Fibroblast of the aortic adventitia (primary cell): ENCODE results near the gene IL36A. TPM values are rescaled to one million over a fixed set of nuclear protein-coding genes. Genes with fewer than 3 reads are reported as not detected.

ENCODE experiments used
- DNase-seq: peaks from one replicate; pipeline ENCODE4 v3.0.0-alpha.2; 2010; ENCODE audit warnings: low read depth
- H3K4me3 ChIP-seq: 2 replicates; pipeline ENCODE4 v1.5.1; 2011; ENCODE audit warnings: low read depth, mild to moderate bottlenecking, control low read depth, low read length, moderate library complexity
- CTCF ChIP-seq: IDR thresholded peaks from 2 replicates; pipeline ENCODE4 v1.5.1; 2011; ENCODE audit warnings: mild to moderate bottlenecking, low read length, control low read depth, inconsistent platforms; ENCODE audit not compliant: insufficient read depth
- total RNA-seq: library from RNA; depleted of rRNA; stranded (reverse); fragments of >200 nt; gene quantifications from 2 replicates; pipeline ENCODE4 v1.2.3, GENCODE V29; 2012; ENCODE audit warnings: low replicate concordance

The IL36A gene
- total RNA-seq, 1 donor, result not detected

DNA sequence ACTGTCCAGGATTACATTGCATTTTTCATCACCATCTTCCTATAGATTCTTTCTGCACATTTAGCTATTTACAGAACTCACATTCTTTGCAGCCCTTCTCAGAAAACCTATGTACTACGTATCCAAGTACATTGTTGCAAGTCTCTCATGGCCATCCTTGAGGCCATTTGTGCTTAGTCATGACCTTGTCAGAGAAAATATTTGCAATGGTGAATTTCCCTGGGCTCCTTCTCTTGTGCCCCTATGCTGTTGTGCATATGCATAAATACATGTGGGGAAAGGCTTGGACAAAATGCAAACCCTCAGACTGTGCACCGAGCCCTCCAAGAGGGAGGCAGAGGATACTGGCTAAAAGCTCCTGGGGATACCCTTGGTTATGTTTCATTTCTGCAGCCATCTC lies 19.5 kb downstream of the IL36A start:
- no peak for DNase-seq
- no peak for TF ChIP-seq CTCF
- no peak overlapping the region for H3K4me3 ChIP-seq

DNA sequence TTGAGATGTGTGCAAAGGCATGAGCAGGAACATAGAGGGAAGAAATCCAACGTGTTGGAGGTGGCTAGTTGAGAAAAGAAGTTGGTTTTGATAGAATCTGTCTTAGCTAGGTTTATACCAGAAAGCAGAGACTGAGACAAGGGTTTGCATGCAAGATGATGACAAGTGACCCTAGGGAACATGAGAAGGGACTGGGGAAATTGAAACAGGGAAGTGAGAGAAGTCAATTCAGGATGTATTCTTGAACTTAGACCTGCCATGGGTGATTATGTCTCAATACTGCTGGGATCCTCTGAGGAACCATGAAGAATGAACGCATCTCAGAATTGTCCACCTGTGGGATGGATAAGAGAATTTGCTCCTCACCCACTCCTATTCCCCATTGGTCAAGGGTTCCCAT lies 20.5 kb downstream of the IL36A start:
- H3K4me3 ChIP-seq, result no peak overlapping the region
- TF ChIP-seq CTCF, result no peak
- no peak for DNase-seq

GRCh38 chr2:113027691-113028090 lies 22.4 kb downstream of the IL36A start:
- no peak for DNase-seq
- no peak for TF ChIP-seq CTCF
- no peak overlapping the region for H3K4me3 ChIP-seq

DNA sequence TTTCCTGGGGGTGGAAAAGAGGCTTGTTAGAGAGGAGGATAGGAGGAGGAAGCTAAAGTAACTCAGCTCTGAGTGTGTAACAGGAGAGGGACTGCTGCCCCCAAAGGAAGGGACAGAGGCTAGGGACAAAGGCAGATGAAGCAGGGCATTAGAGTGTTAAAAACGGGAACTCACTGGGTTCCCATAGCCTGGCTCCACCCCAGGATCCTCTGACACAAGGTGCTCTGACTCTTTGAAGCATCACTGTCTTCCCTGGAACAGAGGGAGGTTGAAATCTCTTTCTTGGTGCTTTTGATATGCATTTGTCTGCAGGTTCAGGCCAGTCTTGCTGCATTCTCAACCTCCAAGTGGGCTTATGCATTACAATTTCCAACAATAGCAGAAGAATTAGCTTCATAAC lies 22.9 kb downstream of the IL36A start:
- DNase-seq, result no peak
- no peak overlapping the region for H3K4me3 ChIP-seq
- TF ChIP-seq CTCF, result no peak

DNA sequence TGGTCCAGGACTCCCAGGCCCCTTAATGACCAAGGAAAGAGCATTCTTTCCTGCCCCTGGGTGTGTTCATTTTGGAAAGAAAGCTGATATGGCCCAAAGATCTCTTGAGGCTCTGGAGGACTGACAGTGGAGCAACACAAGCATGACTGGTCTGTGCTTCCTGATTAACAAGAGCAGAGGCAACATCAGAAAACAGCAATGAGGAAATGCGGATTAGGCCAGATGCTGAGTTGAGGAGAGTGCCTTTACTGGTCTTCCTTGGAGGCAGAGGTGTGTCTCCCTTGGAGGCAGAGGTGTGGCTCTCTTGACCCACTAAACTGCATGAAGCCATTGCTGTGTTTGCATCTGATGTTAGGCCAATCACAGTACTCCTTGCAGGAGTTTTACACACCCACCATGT lies 27.5 kb downstream of the IL36A start:
- no peak overlapping the region for H3K4me3 ChIP-seq
- DNase-seq, result no peak
- no peak for TF ChIP-seq CTCF

GRCh38 chr2:113034016-113034415 lies 28.8 kb downstream of the IL36A start:
- TF ChIP-seq CTCF, result no peak
- H3K4me3 ChIP-seq, result no peak overlapping the region
- DNase-seq, result no peak

DNA sequence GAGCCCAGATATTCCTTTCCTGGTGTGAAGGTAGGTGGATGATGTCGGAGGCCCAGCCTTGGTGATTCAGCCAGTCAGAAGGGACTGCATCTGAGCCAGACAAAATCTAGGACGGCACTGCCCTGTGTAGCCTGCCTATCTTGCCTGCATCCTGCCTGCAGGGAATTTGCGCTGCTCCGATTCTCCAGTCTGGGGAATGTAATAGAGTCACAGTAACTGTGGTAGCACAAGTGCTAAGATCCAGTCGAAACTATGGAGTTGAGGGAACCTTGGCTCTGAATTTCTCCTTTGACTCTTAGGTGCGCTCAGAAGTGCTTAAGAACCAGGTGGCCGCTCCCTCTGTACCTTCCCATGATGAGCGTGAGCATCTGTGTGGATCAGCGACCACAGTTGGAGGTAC lies 31.5 kb downstream of the IL36A start:
- no peak overlapping the region for H3K4me3 ChIP-seq
- DNase-seq, result no peak
- no peak for TF ChIP-seq CTCF
